GM12878 (cell line): ENCODE measurements around the gene SEC11A. TPM values are rescaled to one million over a fixed set of nuclear protein-coding genes. Genes with fewer than 3 reads are reported as not detected.

ENCODE experiments used
- BACH1 ChIP-seq: fragments of 450-650 bp; IDR thresholded peaks from 2 replicates; pipeline ENCODE4 v1.6.1; 2017; ENCODE audit warnings: mild to moderate bottlenecking, borderline replicate concordance
- MEF2B ChIP-seq: fragments of 450-650 bp; IDR thresholded peaks from 2 replicates; pipeline ENCODE4 v1.6.1; 2018; ENCODE audit warnings: mild to moderate bottlenecking, moderate library complexity; ENCODE audit not compliant: partially characterized antibody, poor library complexity, severe bottlenecking
- NFYA ChIP-seq: IDR thresholded peaks from 2 replicates; pipeline ENCODE4 v1.6.1; 2011; ENCODE audit warnings: low read depth, mild to moderate bottlenecking, low read length, improper control_type of control experiment, borderline replicate concordance
- NR2C2 ChIP-seq: IDR thresholded peaks from 2 replicates; pipeline ENCODE4 v1.6.1; 2011; ENCODE audit warnings: borderline replicate concordance, low read depth; ENCODE audit not compliant: control insufficient read depth, insufficient read length
- PML ChIP-seq: IDR thresholded peaks from 2 replicates; pipeline ENCODE4 v1.6.1; 2012; ENCODE audit warnings: low read length, inconsistent platforms
- RAD21 ChIP-seq: IDR thresholded peaks from 2 replicates; pipeline ENCODE4 v1.6.1; 2011; ENCODE audit warnings: mild to moderate bottlenecking, low read depth, low read length, moderate library complexity; ENCODE audit not compliant: insufficient read depth
- RFX5 ChIP-seq: IDR thresholded peaks from 2 replicates; pipeline ENCODE4 v1.6.1; 2011; ENCODE audit warnings: low read depth, low read length, improper control_type of control experiment
- RUNX3 ChIP-seq: IDR thresholded peaks from 2 replicates; pipeline ENCODE4 v1.6.1; 2012; ENCODE audit warnings: low read length, inconsistent platforms
- SMAD5 ChIP-seq: IDR thresholded peaks from 2 replicates; pipeline ENCODE4 v1.6.1; 2016; ENCODE audit warnings: antibody characterized with exemption, low read depth
- TCF12 ChIP-seq: IDR thresholded peaks from 2 replicates; pipeline ENCODE4 v1.6.1; 2011; ENCODE audit warnings: low read depth, mild to moderate bottlenecking, low read length
- ZSCAN29 ChIP-seq: fragments of 450-650 bp; IDR thresholded peaks from 2 replicates; pipeline ENCODE4 v1.6.1; 2017; ENCODE audit warnings: mild to moderate bottlenecking, moderate library complexity
- polyA plus RNA-seq, 11 experiments: library from polyadenylated mRNA; depleted of rRNA in 4 of 11; unstranded in 6 of 11; stranded (reverse) in 5 of 11; fragments of >200 nt; fragmentation: Nextera tagmentation in 4 of 11; fragmentation: Illumina TruSeq in 1 of 11; extraction: Ambion mirVana in 4 of 11; extraction: Trizol in 1 of 11; gene quantifications; 1 replicate in 1 of 11; 2 replicates in 10 of 11; pipeline versions ENCODE4 v1.2.1 to v1.2.3, GENCODE V29; 2011 to 2016; ENCODE audit warnings: inconsistent platforms in 2 of 11, missing spikeins in 2 of 11, low read depth in 1 of 11
- total RNA-seq, 4 experiments: library from RNA; depleted of rRNA in 3 of 4; stranded (reverse); fragments of >200 nt in 3 of 4; fragmentation: Illumina TruSeq in 1 of 4; extraction: Trizol in 1 of 4; gene quantifications; 2 replicates each; pipeline versions ENCODE4 v1.2.1 to v1.2.3, GENCODE V29; 2013 to 2021
- TF ChIP-seq, protein P1 (sequence below): fragments of 450-650 bp; IDR thresholded peaks from 2 replicates; pipeline ENCODE4 v1.6.1; 2017; ENCODE audit warnings: low read depth, mild to moderate bottlenecking, moderate library complexity
- TF ChIP-seq, protein P2 (sequence below): IDR thresholded peaks from 2 replicates; pipeline ENCODE4 v1.6.1; 2012; ENCODE audit warnings: improper control_type of control experiment, low read depth, low read length; ENCODE audit not compliant: insufficient replicate concordance

Gene SEC11A
- total and polyA plus RNA-seq, 10 of the 15 experiments (the other 5 are each of a cell fraction or from before 2014, with no cell fraction given) = 99.2 to 159 (median 143) TPM

DNA sequence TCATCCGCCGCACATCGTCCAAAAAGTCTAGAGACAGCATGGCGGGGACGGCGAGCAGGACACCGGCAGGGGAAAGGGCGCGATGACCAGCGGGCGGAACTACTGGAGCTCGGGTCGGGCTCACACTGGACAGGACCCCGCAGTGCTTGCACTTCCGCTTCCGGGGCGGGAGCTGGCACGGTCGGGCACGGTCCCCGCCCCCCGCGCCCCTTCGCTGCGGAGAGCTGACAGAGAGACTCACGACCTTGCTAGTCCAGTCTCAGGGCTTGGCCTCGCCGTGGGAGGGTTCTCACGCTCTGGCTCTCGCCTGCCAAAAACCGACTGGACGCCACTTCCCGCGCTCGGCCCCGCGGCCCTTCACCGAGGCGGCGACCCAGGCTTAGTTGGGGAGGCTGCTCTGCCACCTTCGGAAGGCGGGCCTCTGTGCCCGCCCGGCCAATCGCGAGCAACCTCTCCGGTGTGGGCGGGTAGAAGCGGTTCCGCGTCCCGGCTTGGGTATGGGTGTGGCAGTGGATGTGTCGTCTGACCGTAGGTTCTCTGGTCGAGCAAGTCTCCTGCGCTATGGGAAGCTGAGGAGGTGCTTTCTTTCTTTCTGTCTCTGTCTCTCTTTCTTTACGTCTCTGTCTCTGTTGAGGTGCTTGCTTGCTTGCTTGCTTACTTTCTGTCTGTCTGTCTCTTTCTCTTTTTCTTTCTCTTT is at the start of gene SEC11A (continued):
- TF ChIP-seq SMAD5 = peak; percentile 66
- TF ChIP-seq ZSCAN29 = no peak
- peak; percentile 32 for TF ChIP-seq MEF2B
- peak; percentile 18 for TF ChIP-seq RUNX3
- no peak for TF ChIP-seq NFYA
- TF ChIP-seq RAD21 = no peak
- TF ChIP-seq, protein P1, sequence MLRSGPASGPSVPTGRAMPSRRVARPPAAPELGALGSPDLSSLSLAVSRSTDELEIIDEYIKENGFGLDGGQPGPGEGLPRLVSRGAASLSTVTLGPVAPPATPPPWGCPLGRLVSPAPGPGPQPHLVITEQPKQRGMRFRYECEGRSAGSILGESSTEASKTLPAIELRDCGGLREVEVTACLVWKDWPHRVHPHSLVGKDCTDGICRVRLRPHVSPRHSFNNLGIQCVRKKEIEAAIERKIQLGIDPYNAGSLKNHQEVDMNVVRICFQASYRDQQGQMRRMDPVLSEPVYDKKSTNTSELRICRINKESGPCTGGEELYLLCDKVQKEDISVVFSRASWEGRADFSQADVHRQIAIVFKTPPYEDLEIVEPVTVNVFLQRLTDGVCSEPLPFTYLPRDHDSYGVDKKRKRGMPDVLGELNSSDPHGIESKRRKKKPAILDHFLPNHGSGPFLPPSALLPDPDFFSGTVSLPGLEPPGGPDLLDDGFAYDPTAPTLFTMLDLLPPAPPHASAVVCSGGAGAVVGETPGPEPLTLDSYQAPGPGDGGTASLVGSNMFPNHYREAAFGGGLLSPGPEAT = peak; percentile 60
- peak; percentile 12; the same call in 1 of the 2 replicates for TF ChIP-seq RFX5
- peak; percentile 38; the same call in 1 of the 2 replicates for TF ChIP-seq BACH1
- peak; percentile 53 for TF ChIP-seq PML
- TF ChIP-seq, protein P2, sequence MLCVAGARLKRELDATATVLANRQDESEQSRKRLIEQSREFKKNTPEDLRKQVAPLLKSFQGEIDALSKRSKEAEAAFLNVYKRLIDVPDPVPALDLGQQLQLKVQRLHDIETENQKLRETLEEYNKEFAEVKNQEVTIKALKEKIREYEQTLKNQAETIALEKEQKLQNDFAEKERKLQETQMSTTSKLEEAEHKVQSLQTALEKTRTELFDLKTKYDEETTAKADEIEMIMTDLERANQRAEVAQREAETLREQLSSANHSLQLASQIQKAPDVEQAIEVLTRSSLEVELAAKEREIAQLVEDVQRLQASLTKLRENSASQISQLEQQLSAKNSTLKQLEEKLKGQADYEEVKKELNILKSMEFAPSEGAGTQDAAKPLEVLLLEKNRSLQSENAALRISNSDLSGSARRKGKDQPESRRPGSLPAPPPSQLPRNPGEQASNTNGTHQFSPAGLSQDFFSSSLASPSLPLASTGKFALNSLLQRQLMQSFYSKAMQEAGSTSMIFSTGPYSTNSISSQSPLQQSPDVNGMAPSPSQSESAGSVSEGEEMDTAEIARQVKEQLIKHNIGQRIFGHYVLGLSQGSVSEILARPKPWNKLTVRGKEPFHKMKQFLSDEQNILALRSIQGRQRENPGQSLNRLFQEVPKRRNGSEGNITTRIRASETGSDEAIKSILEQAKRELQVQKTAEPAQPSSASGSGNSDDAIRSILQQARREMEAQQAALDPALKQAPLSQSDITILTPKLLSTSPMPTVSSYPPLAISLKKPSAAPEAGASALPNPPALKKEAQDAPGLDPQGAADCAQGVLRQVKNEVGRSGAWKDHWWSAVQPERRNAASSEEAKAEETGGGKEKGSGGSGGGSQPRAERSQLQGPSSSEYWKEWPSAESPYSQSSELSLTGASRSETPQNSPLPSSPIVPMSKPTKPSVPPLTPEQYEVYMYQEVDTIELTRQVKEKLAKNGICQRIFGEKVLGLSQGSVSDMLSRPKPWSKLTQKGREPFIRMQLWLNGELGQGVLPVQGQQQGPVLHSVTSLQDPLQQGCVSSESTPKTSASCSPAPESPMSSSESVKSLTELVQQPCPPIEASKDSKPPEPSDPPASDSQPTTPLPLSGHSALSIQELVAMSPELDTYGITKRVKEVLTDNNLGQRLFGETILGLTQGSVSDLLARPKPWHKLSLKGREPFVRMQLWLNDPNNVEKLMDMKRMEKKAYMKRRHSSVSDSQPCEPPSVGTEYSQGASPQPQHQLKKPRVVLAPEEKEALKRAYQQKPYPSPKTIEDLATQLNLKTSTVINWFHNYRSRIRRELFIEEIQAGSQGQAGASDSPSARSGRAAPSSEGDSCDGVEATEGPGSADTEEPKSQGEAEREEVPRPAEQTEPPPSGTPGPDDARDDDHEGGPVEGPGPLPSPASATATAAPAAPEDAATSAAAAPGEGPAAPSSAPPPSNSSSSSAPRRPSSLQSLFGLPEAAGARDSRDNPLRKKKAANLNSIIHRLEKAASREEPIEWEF = no peak
- TF ChIP-seq TCF12 = peak; percentile 53; the same call in 1 of the 2 replicates
- no peak for TF ChIP-seq NR2C2
